Measurements from ENCODE around the gene PSME1. TPM values are rescaled to one million over a fixed set of nuclear protein-coding genes. Genes with fewer than 3 reads are reported as not detected.
A peak's percentile ranks its signal among the peaks of the same experiment; 100 is the strongest.

PSME1 gene
- total RNA-seq, 4 donors from 2014 or later, result 100 to 256 (median 116) TPM

DNA sequence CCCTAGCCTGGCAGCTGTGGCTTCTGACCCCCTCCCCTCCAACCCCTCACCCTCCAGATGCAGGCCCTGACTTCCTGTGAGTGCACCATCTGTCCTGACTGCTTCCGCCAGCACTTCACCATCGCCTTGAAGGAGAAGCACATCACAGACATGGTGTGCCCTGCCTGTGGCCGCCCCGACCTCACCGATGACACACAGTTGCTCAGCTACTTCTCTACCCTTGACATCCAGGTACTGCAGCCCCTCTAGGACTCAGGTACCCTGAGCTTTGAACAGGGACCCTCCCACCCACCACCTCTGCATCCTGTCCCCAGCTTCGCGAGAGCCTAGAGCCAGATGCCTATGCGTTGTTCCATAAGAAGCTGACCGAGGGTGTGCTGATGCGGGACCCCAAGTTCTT, 19.1 kb downstream of the PSME1 start:
- no peak overlapping the region for H3K27ac ChIP-seq
- no peaks in the 10 kb centered on the region for H3K27me3 ChIP-seq
- TF ChIP-seq POLR2A (IDR thresholded peaks at IDR 0.05) (no peak), CTCF (IDR thresholded peaks at IDR 0.05) (no peak)
- DNase-seq, result no peak
- H3K9me3 ChIP-seq, result no peaks in the 10 kb centered on the region
- H3K4me1 ChIP-seq, result peaks cover 0 to 14% (median under 1%) of the 10 kb centered on the region in 3 donors
- peaks cover 42 to 98% (median 57%) of the 10 kb centered on the region in 3 donors for H3K36me3 ChIP-seq
- intact Hi-C loops (cut with DNase I), result no loop called here
- no peak overlapping the region for H3K4me3 ChIP-seq
- 94 to 98% methylated on average over 6 to 7 of the region's 10 CpGs for WGBS, 2 donors

DNA sequence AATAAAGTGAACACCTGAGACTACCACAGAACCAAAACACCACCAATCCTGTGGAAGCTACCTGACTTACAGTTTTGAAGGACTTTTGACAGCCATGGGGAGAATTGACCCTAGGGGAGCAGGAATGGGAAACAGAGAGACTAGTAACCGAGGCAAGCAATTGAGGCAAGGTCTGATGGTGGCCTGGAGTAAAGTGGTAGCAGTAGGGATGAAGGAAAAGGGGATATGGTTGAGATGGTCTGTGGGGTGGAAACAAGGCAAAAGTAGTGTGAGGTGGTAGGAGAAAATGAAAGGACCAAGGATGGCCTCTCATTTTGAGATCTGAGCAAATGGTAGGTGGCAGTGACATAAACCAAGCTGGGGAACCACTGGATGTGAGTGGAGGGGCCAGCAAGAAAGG, 20.8 kb downstream of the PSME1 start:
- H3K27me3 ChIP-seq, result no peaks in the 10 kb centered on the region
- H3K36me3 ChIP-seq, result peaks cover 36 to 88% (median 45%) of the 10 kb centered on the region in 3 donors
- H3K4me3 ChIP-seq, result no peak overlapping the region
- 83 to 85% methylated on average over 1 of the region's 1 CpG for WGBS, 2 donors
- peak overlapping the region in 2 of 4 donors; percentile 6 to 31 for H3K27ac ChIP-seq
- TF ChIP-seq POLR2A (IDR thresholded peaks at IDR 0.05) (no peak), CTCF (IDR thresholded peaks at IDR 0.05) (no peak)
- H3K9me3 ChIP-seq, result no peaks in the 10 kb centered on the region
- intact Hi-C loops (cut with DNase I), result no loop called here
- H3K4me1 ChIP-seq, result peaks cover 7 to 29% (median 8%) of the 10 kb centered on the region in 3 donors
- DNase-seq, result no peak

DNA sequence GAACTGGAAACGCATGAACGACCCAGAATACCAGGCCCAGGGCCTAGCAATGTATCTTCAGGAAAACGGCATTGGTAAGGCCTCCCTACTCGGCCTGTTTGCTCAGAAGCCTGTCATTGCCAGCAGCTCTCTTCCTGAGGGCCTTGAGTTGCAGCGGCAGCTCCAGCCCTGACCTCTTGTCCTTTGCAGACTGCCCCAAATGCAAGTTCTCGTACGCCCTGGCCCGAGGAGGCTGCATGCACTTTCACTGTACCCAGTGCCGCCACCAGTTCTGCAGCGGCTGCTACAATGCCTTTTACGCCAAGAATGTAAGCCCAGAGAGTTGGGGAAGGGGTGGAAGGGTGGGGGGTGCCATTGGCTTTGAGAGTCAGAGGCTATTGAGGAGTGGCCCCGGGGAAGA, 21.3 kb downstream of the PSME1 start:
- no peak for DNase-seq
- H3K36me3 ChIP-seq, result peaks cover 34 to 84% (median 43%) of the 10 kb centered on the region in 3 donors
- WGBS, 2 donors, result 68 to 81% methylated on average over 5 to 12 of the region's 12 CpGs
- H3K4me3 ChIP-seq, result no peak overlapping the region
- H3K27me3 ChIP-seq, result no peaks in the 10 kb centered on the region
- H3K27ac ChIP-seq, result peak overlapping the region in 2 of 4 donors; percentile 6 to 31
- TF ChIP-seq CTCF (IDR thresholded peaks at IDR 0.05) (no peak), POLR2A (IDR thresholded peaks at IDR 0.05) (no peak)
- intact Hi-C loops (cut with DNase I), result no loop called here
- peaks cover 12 to 34% (median 13%) of the 10 kb centered on the region in 3 donors for H3K4me1 ChIP-seq
- H3K9me3 ChIP-seq, result no peaks in the 10 kb centered on the region

DNA sequence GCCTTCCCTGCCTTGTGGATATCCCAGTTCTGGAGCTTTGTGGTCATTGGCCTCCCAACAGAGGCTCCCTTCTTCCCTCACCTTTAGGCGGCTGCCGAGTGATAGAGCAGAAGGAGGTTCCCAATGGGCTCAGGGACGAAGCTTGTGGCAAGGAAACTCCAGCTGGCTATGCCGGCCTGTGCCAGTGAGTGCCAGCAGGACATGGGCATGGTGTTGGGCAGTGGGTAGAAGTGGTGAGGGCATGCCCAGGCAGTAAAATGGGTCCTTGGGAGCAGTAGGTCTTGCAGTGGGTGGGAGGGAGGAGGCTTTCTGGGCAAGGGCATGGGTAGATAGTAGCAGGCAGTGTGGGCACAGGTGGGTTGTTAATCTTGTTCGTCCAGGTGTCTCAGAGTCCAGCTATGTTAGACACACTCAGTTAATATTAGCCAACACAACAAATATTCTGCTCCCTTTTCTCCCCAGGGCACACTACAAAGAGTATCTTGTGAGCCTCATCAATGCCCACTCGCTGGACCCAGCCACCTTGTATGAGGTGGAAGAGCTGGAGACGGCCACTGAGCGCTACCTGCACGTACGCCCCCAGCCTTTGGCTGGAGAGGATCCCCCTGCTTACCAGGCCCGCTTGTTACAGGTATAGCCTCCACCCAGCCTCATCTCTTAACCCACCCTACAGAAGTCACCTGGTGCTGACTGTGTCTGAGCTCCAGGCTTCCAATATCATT, 23.9 kb downstream of the PSME1 start:
- Histone ChIP-seq H3K4me3 (no peak overlapping the region), H3K4me1 (peaks cover 21 to 60% (median 34%) of the 10 kb centered on the region in 3 donors), H3K9me3 (no peaks in the 10 kb centered on the region), H3K27me3 (no peaks in the 10 kb centered on the region), H3K27ac (peak overlapping the region; percentile 92 to 98 (median 97)), H3K36me3 (peaks cover 49 to 83% (median 52%) of the 10 kb centered on the region in 3 donors)
- no peak for TF ChIP-seq CTCF (IDR thresholded peaks at IDR 0.05)
- TF ChIP-seq POLR2A (IDR thresholded peaks at IDR 0.05), result no peak
- WGBS, 2 donors, result 81 to 84% methylated on average over 7 to 9 of the region's 11 CpGs
- intact Hi-C loops (cut with DNase I), result no loop called here
- DNase-seq, result no peak

DNA sequence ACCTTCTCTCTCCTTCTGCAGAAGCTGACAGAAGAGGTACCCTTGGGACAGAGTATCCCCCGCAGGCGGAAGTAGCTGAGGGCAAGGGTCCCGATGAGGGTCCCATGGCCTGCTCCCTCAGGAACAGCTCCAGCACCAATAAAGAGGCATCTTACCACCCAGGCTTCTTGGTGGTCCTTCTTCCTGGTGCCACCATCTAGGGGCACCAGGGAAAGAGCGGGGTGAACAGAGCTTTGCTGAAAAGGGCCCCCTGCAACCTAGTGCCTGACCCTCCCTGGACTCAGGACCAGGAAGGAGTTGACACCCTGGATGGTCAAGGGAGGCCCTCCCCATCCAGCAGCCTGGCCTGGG, 24.5 kb downstream of the PSME1 start:
- Histone ChIP-seq H3K4me1 (peaks cover 21 to 65% (median 34%) of the 10 kb centered on the region in 3 donors), H3K4me3 (no peak overlapping the region), H3K27ac (peak overlapping the region; percentile 92 to 98 (median 97)), H3K27me3 (no peaks in the 10 kb centered on the region), H3K9me3 (no peaks in the 10 kb centered on the region), H3K36me3 (peaks cover 49 to 83% (median 52%) of the 10 kb centered on the region in 3 donors)
- no peak for DNase-seq
- intact Hi-C loops (cut with DNase I), result no loop called here
- TF ChIP-seq CTCF (IDR thresholded peaks at IDR 0.05), result no peak
- TF ChIP-seq POLR2A (IDR thresholded peaks at IDR 0.05), result no peak
- WGBS, 2 donors, result 90% methylated on average over 2 of the region's 4 CpGs; no CpG with 5 or more reads in 1 of the 2 donors
